ENCODE data around the gene TKT.

TKT gene

GRCh38 chr3:53248161-53248560, 7.7 kb downstream of the TKT start:
- TF ChIP-seq CTCF (IDR thresholded peaks at IDR 0.05; ENCODE audit: insufficient read depth, low read depth, low read length, missing control alignments), result no peak
- H3K4me3 ChIP-seq (ENCODE audit: low read depth, low read length), result no peak overlapping the region
- no peak for DNase-seq (ENCODE audit: low read depth)

- DNase-seq (ENCODE audit: low read depth), result no peak
- TF ChIP-seq CTCF (IDR thresholded peaks at IDR 0.05; ENCODE audit: insufficient read depth, low read depth, low read length, missing control alignments), result no peak
- no peak overlapping the region for H3K4me3 ChIP-seq (ENCODE audit: low read depth, low read length)
Observed at GRCh38 chr3:53247619-53248018, 8.2 kb downstream of the TKT start.

- TF ChIP-seq CTCF (IDR thresholded peaks at IDR 0.05; ENCODE audit: insufficient read depth, low read depth, low read length, missing control alignments), result no peak
- no peak overlapping the region for H3K4me3 ChIP-seq (ENCODE audit: low read depth, low read length)
- no peak for DNase-seq (ENCODE audit: low read depth)
Observed at GRCh38 chr3:53244271-53244670, 11.6 kb downstream of the TKT start.

- no peak for DNase-seq (ENCODE audit: low read depth)
- no peak for TF ChIP-seq CTCF (IDR thresholded peaks at IDR 0.05; ENCODE audit: insufficient read depth, low read depth, low read length, missing control alignments)
- no peak overlapping the region for H3K4me3 ChIP-seq (ENCODE audit: low read depth, low read length)
Observed at GRCh38 chr3:53243785-53244184, 12.0 kb downstream of the TKT start.

GRCh38 chr3:53243165-53243564, 12.7 kb downstream of the TKT start:
- no peak overlapping the region for H3K4me3 ChIP-seq (ENCODE audit: low read depth, low read length)
- no peak for TF ChIP-seq CTCF (IDR thresholded peaks at IDR 0.05; ENCODE audit: insufficient read depth, low read depth, low read length, missing control alignments)
- DNase-seq (ENCODE audit: low read depth), result no peak

- no peak for TF ChIP-seq CTCF (IDR thresholded peaks at IDR 0.05; ENCODE audit: insufficient read depth, low read depth, low read length, missing control alignments)
- DNase-seq (ENCODE audit: low read depth), result no peak
- no peak overlapping the region for H3K4me3 ChIP-seq (ENCODE audit: low read depth, low read length)
Observed at GRCh38 chr3:53242642-53243041, 13.2 kb downstream of the TKT start.

- TF ChIP-seq CTCF (IDR thresholded peaks at IDR 0.05; ENCODE audit: insufficient read depth, low read depth, low read length, missing control alignments), result no peak
- H3K4me3 ChIP-seq (ENCODE audit: low read depth, low read length), result no peak overlapping the region
- DNase-seq (ENCODE audit: low read depth), result no peak
Observed at GRCh38 chr3:53242155-53242554, 13.7 kb downstream of the TKT start.

Measured in GM12865 (cell line).